Muscle layer of duodenum (tissue), 2 donors: ENCODE data around the gene SPON1.

Experiments
- H3K27ac ChIP-seq: one replicate; pipeline ENCODE4 v1.7.0; 2013; ENCODE audit warnings: mild to moderate bottlenecking, low read length
- H3K27me3 ChIP-seq: one replicate; pipeline ENCODE4 v1.7.0; 2013; ENCODE audit warnings: low read depth, mild to moderate bottlenecking, control low read depth, low read length
- H3K36me3 ChIP-seq, 2 donors: one replicate each; pipeline ENCODE4 v1.7.0; 2013; ENCODE audit warnings: low read length in 2 of 2, control low read depth in 1 of 2, mild to moderate bottlenecking in 1 of 2; ENCODE audit not compliant: insufficient read depth in 2 of 2, control insufficient read depth in 1 of 2
- H3K4me1 ChIP-seq, 2 donors: one replicate each; pipeline ENCODE4 v1.7.0; 2013; ENCODE audit warnings: low read length in 2 of 2, mild to moderate bottlenecking in 2 of 2, control low read depth in 1 of 2, moderate library complexity in 1 of 2; ENCODE audit not compliant: insufficient read depth in 2 of 2, control insufficient read depth in 1 of 2
- H3K4me3 ChIP-seq, 2 donors: one replicate each; pipeline ENCODE4 v1.7.0; 2013; ENCODE audit warnings: low read length in 2 of 2, low read depth in 1 of 2, mild to moderate bottlenecking in 1 of 2
- H3K9me3 ChIP-seq, 2 donors: one replicate each; pipeline ENCODE4 v1.7.0; 2013; ENCODE audit warnings: low read length in 2 of 2, control low read depth in 1 of 2, mild to moderate bottlenecking in 1 of 2; ENCODE audit not compliant: control insufficient read depth in 1 of 2
- donor health status: healthy.

SPON1 gene

GRCh38 chr11:14110629-14111028 lies 148.1 kb downstream of the SPON1 start:
- Histone ChIP-seq H3K36me3 (no peaks in the 10 kb centered on the region), H3K9me3 (no peaks in the 10 kb centered on the region), H3K27me3 (no peaks in the 10 kb centered on the region), H3K4me1 (peaks cover 11 to 24% of the 10 kb centered on the region in 2 donors), H3K27ac (no peak overlapping the region), H3K4me3 (no peak overlapping the region)

GRCh38 chr11:14111496-14111895 lies 149.0 kb downstream of the SPON1 start:
- H3K4me3 ChIP-seq, result no peak overlapping the region
- H3K27me3 ChIP-seq, result no peaks in the 10 kb centered on the region
- H3K27ac ChIP-seq, result no peak overlapping the region
- H3K4me1 ChIP-seq, result peaks cover 8 to 16% of the 10 kb centered on the region in 2 donors
- H3K36me3 ChIP-seq, result no peaks in the 10 kb centered on the region
- no peaks in the 10 kb centered on the region for H3K9me3 ChIP-seq

- Histone ChIP-seq H3K27me3 (no peaks in the 10 kb centered on the region), H3K36me3 (no peaks in the 10 kb centered on the region), H3K4me3 (no peak overlapping the region), H3K27ac (no peak overlapping the region), H3K9me3 (no peaks in the 10 kb centered on the region), H3K4me1 (peaks cover 8 to 11% of the 10 kb centered on the region in 2 donors)
Observed at GRCh38 chr11:14112721-14113120, 150.2 kb downstream of the SPON1 start.

GRCh38 chr11:14114269-14114668 lies 151.7 kb downstream of the SPON1 start:
- no peaks in the 10 kb centered on the region for H3K36me3 ChIP-seq
- no peaks in the 10 kb centered on the region for H3K27me3 ChIP-seq
- H3K4me3 ChIP-seq, result no peak overlapping the region
- no peaks in the 10 kb centered on the region for H3K9me3 ChIP-seq
- H3K27ac ChIP-seq, result no peak overlapping the region
- H3K4me1 ChIP-seq, result peaks cover 8 to 20% of the 10 kb centered on the region in 2 donors

GRCh38 chr11:14114786-14115185 lies 152.3 kb downstream of the SPON1 start:
- no peaks in the 10 kb centered on the region for H3K9me3 ChIP-seq
- no peak overlapping the region for H3K4me3 ChIP-seq

GRCh38 chr11:14117632-14118031 lies 155.1 kb downstream of the SPON1 start:
- no peak overlapping the region for H3K27ac ChIP-seq
- peaks cover 0 to 13% of the 10 kb centered on the region in 2 donors for H3K4me1 ChIP-seq
- no peak overlapping the region for H3K4me3 ChIP-seq

More at GRCh38 chr11:14114786-14115185, 152.3 kb downstream of the SPON1 start:
- H3K4me1 ChIP-seq, result peaks cover 8 to 20% of the 10 kb centered on the region in 2 donors
- no peak overlapping the region for H3K27ac ChIP-seq
- no peaks in the 10 kb centered on the region for H3K27me3 ChIP-seq
- H3K36me3 ChIP-seq, result no peaks in the 10 kb centered on the region

GRCh38 chr11:14118072-14118471 lies 155.5 kb downstream of the SPON1 start:
- H3K27ac ChIP-seq, result no peak overlapping the region
- no peaks in the 10 kb centered on the region for H3K36me3 ChIP-seq
- no peaks in the 10 kb centered on the region for H3K27me3 ChIP-seq
- no peak overlapping the region for H3K4me3 ChIP-seq
- H3K4me1 ChIP-seq, result peaks cover 0 to 13% of the 10 kb centered on the region in 2 donors
- H3K9me3 ChIP-seq, result no peaks in the 10 kb centered on the region

More at GRCh38 chr11:14117632-14118031, 155.1 kb downstream of the SPON1 start:
- H3K9me3 ChIP-seq, result no peaks in the 10 kb centered on the region
- no peaks in the 10 kb centered on the region for H3K27me3 ChIP-seq
- H3K36me3 ChIP-seq, result no peaks in the 10 kb centered on the region

- Histone ChIP-seq H3K27ac (no peak overlapping the region), H3K36me3 (no peaks in the 10 kb centered on the region), H3K4me1 (peaks cover 0 to 14% of the 10 kb centered on the region in 2 donors), H3K4me3 (no peak overlapping the region), H3K9me3 (no peaks in the 10 kb centered on the region), H3K27me3 (no peaks in the 10 kb centered on the region)
Observed at GRCh38 chr11:14119357-14119756, 156.8 kb downstream of the SPON1 start.

GRCh38 chr11:14124350-14124749 lies 161.8 kb downstream of the SPON1 start:
- H3K4me1 ChIP-seq, result peaks cover 0 to 6% of the 10 kb centered on the region in 2 donors
- H3K4me3 ChIP-seq, result no peak overlapping the region
- H3K27ac ChIP-seq, result no peak overlapping the region
- no peaks in the 10 kb centered on the region for H3K27me3 ChIP-seq
- no peaks in the 10 kb centered on the region for H3K36me3 ChIP-seq
- peaks cover 0 to 4% of the 10 kb centered on the region in 2 donors for H3K9me3 ChIP-seq

- peaks cover 0 to 4% of the 10 kb centered on the region in 2 donors for H3K9me3 ChIP-seq
- no peaks in the 10 kb centered on the region for H3K27me3 ChIP-seq
- no peaks in the 10 kb centered on the region for H3K36me3 ChIP-seq
- no peak overlapping the region for H3K4me3 ChIP-seq
- H3K27ac ChIP-seq, result no peak overlapping the region
- H3K4me1 ChIP-seq, result peaks cover 0 to 6% of the 10 kb centered on the region in 2 donors
Observed at GRCh38 chr11:14124886-14125285, 162.4 kb downstream of the SPON1 start.

GRCh38 chr11:14125529-14125928 lies 163.0 kb downstream of the SPON1 start:
- Histone ChIP-seq H3K9me3 (peaks cover 0 to 4% of the 10 kb centered on the region in 2 donors), H3K4me1 (peaks cover 0 to 6% of the 10 kb centered on the region in 2 donors), H3K36me3 (no peaks in the 10 kb centered on the region), H3K4me3 (no peak overlapping the region), H3K27ac (no peak overlapping the region), H3K27me3 (no peaks in the 10 kb centered on the region)

GRCh38 chr11:14127679-14128078 lies 165.2 kb downstream of the SPON1 start:
- Histone ChIP-seq H3K4me1 (peaks cover 0 to 6% of the 10 kb centered on the region in 2 donors), H3K27me3 (no peaks in the 10 kb centered on the region), H3K36me3 (no peaks in the 10 kb centered on the region), H3K27ac (no peak overlapping the region), H3K9me3 (peaks cover 0 to 4% of the 10 kb centered on the region in 2 donors), H3K4me3 (no peak overlapping the region)
